Suprapubic skin (tissue), 4 donors: ENCODE results near the gene CTRL. TPM values are rescaled to one million over a fixed set of nuclear protein-coding genes. Genes with fewer than 3 reads are reported as not detected.

ENCODE experiments used
- DNase-seq, 2 donors: peaks; one replicate each; pipeline ENCODE4 v3.0.0-alpha.2; 2019; ENCODE audit warnings: low spot score in 2 of 2
- H3K27ac ChIP-seq: fragments of 200-600 bp; sonication (generic); one replicate; pipeline ENCODE4 v1.5.1; 2019
- H3K27me3 ChIP-seq: fragments of 200-600 bp; sonication (generic); one replicate; pipeline ENCODE4 v1.5.1; 2019
- H3K36me3 ChIP-seq: fragments of 200-600 bp; sonication (generic); one replicate; pipeline ENCODE4 v1.5.1; 2019
- H3K4me1 ChIP-seq: fragments of 200-600 bp; sonication (generic); one replicate; pipeline ENCODE4 v1.5.1; 2019
- H3K4me3 ChIP-seq: fragments of 200-600 bp; sonication (generic); one replicate; pipeline ENCODE4 v1.5.1; 2019; ENCODE audit warnings: mild to moderate bottlenecking
- H3K9me3 ChIP-seq: fragments of 200-600 bp; sonication (generic); one replicate; pipeline ENCODE4 v1.5.1; 2019
- EP300 ChIP-seq: sonication (generic); formaldehyde crosslinking; IDR thresholded peaks from one replicate; pipeline ENCODE4 v1.6.1; 2017; ENCODE audit warnings: antibody characterized with exemption
- POLR2A ChIP-seq, 2 donors: fragments of 450-650 bp; IDR thresholded peaks; one replicate each; pipeline ENCODE4 v1.6.1; 2017; ENCODE audit warnings: antibody characterized with exemption in 2 of 2, mild to moderate bottlenecking in 2 of 2, moderate library complexity in 2 of 2
- POLR2AphosphoS5 ChIP-seq, 3 donors: sonication (generic); formaldehyde crosslinking; IDR thresholded peaks; one replicate each; pipeline ENCODE4 v1.6.1; 2017; ENCODE audit warnings: antibody characterized with exemption in 3 of 3
- WGBS: methylation state at CpG from one replicate; pipeline ENCODE4 v1.1.5; 2018; 5-methylcytosine and 5-hydroxymethylcytosine counted together
- total RNA-seq, 4 donors: library from RNA; depleted of rRNA; stranded (reverse); fragments of >200 nt; gene quantifications; one replicate each; pipeline ENCODE4 v1.1.0, GENCODE V29; 2016
- TF ChIP-seq, protein P1 (sequence below), 2 donors: fragments of 200-600 bp in 1 of 2; fragments of 450-650 bp in 1 of 2; sonication (generic) in 1 of 2; IDR thresholded peaks; one replicate each; pipeline ENCODE4 v1.5.1; 2016 to 2019; ENCODE audit warnings: antibody characterized with exemption in 2 of 2, mild to moderate bottlenecking in 1 of 2, moderate library complexity in 1 of 2

The CTRL gene
- total RNA-seq, 4 donors from 2014 or later: 0.55 to 2.7 (median 1.8) TPM

DNA sequence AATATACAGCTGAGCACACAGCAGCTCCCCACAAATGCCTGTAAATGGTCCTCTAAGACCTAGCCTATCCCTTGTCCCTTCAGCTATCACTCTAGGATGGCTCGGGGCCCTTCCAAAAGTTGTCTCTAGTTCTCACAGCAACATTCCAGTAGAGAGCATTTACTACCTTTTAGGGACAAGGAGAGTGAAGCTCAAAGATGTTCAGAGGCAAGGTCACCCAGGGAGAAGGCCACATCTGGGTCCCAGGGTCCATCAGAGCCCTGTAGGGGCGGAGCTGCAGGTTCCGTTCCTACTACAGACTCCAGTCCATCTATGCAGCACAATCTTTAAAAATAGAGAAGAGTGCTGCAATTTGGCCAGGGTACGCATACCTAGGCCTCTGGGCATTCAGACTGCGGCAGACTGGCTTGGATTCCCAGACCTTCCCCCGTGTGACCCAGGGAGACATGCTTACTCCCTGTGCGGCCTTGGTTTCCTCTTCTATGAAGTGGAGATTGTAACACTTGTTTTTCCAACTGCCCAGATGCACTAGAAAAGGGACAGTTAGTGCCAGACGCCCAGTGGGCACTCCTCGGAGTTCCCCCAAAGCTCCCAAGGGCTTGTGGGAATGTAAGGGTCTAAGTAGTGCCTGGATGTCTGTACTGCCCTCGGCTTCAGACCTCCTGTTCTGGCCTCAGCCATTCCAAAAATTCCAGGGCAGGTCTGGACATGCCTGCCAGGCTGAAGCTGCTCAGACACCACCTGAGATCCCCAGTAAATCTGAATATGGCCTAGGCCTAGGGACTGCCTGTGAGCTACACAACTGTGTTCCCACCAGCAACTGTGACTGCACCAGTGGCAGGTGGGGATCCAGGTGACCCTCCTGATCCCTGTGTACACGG lies 34.2 kb upstream of the CTRL start:
- Histone ChIP-seq H3K36me3 (peaks cover 12% of the 10 kb centered on the region), H3K9me3 (no peaks in the 10 kb centered on the region), H3K4me1 (peaks cover 70% of the 10 kb centered on the region), H3K4me3 (peak overlapping the region; percentile 74), H3K27ac (peak overlapping the region; percentile 95), H3K27me3 (no peaks in the 10 kb centered on the region)
- TF ChIP-seq POLR2A (IDR thresholded peaks at IDR 0.05) (no peak), EP300 (no peak), POLR2AphosphoS5 (IDR thresholded peaks at IDR 0.05) (no peak)
- TF ChIP-seq, protein P1, sequence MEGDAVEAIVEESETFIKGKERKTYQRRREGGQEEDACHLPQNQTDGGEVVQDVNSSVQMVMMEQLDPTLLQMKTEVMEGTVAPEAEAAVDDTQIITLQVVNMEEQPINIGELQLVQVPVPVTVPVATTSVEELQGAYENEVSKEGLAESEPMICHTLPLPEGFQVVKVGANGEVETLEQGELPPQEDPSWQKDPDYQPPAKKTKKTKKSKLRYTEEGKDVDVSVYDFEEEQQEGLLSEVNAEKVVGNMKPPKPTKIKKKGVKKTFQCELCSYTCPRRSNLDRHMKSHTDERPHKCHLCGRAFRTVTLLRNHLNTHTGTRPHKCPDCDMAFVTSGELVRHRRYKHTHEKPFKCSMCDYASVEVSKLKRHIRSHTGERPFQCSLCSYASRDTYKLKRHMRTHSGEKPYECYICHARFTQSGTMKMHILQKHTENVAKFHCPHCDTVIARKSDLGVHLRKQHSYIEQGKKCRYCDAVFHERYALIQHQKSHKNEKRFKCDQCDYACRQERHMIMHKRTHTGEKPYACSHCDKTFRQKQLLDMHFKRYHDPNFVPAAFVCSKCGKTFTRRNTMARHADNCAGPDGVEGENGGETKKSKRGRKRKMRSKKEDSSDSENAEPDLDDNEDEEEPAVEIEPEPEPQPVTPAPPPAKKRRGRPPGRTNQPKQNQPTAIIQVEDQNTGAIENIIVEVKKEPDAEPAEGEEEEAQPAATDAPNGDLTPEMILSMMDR (IDR thresholded peaks at IDR 0.05): no peak
- WGBS: 43% methylated on average over 6 of the region's 11 CpGs
- DNase-seq: no peak

DNA sequence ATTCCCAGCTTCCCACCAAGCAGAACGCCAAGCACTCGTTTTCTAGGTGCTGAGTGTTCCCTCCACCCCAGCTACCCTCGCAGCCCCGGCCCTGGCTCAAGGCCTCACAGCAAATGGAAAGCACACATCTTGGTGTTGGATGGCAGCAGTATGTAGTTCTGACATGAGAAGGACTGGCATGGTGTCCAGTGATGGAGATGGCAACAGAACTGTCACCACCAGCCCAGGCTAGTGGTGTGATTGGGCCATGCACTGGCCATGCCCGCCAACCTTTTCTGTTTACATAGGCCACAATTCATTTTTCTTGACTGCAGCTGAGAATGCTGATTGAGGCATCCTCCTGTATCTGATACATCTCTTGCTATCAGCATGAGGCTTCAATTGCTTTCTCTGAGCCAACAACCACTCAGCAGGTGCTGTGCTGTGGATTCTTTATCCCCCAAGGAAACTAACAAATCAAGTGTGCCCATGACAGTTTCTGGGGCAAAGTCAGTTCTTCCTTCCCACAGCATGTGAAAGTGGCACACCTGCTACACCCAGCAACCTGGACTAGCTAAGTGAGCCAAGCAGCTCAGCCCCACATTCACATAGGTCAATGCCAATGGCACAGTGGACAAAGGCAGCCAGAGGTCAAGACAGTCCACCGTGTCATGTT lies 32.9 kb upstream of the CTRL start:
- DNase-seq: no peak
- 80% methylated on average over 6 of the region's 6 CpGs for WGBS
- Histone ChIP-seq H3K4me1 (peaks cover 83% of the 10 kb centered on the region), H3K4me3 (no peak overlapping the region), H3K9me3 (no peaks in the 10 kb centered on the region), H3K27me3 (no peaks in the 10 kb centered on the region), H3K36me3 (peaks cover 21% of the 10 kb centered on the region), H3K27ac (peak overlapping the region; percentile 28)
- no peak for TF ChIP-seq POLR2AphosphoS5 (IDR thresholded peaks at IDR 0.05)
- TF ChIP-seq EP300: no peak
- TF ChIP-seq POLR2A (IDR thresholded peaks at IDR 0.05): no peak
- TF ChIP-seq, protein P1 (IDR thresholded peaks at IDR 0.05): no peak

DNA sequence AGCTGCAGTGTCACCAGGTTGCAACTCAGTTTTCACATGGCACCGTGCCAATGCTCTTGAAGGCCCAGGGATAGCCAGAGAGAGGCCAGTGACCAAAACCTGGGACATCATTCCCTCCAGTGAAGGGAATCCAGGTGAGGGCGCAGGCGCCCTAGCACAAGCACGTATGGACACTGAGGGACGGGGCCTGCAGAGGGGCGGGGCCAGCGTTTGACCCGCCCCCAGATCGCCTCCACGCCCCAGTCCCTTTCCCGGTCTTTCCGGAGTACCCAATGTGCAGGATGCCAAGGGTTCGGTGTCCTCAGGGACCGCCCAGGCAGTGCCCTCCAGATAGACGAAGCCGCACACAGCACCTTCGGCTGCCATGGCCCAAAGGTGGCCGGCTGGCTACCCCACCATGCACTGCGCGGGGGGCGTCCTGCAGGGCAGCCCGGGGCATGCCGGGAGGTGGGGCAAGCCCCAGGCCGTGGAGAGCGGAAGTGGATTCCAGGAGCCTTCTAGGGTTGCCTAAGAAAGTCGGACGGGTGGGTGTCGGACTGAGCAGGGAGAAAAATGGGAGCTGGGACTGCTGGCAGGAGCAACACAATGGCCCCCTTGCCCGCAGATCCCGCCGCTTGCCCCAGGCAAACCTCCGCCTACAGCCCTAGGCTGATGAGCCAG lies 32.1 kb upstream of the CTRL start:
- peak in 1 of 2 donors; percentile 65 for DNase-seq
- WGBS: 51% methylated on average over 20 of the region's 32 CpGs
- H3K4me1 ChIP-seq: peaks cover 83% of the 10 kb centered on the region
- H3K27ac ChIP-seq: peak overlapping the region; percentile 28
- TF ChIP-seq POLR2AphosphoS5 (IDR thresholded peaks at IDR 0.05): no peak
- no peak for TF ChIP-seq POLR2A (IDR thresholded peaks at IDR 0.05)
- no peak for TF ChIP-seq EP300
- TF ChIP-seq, protein P1 (IDR thresholded peaks at IDR 0.05): no peak
- no peak overlapping the region for H3K4me3 ChIP-seq
- peaks cover 29% of the 10 kb centered on the region for H3K36me3 ChIP-seq
- no peaks in the 10 kb centered on the region for H3K9me3 ChIP-seq
- H3K27me3 ChIP-seq: no peaks in the 10 kb centered on the region

DNA sequence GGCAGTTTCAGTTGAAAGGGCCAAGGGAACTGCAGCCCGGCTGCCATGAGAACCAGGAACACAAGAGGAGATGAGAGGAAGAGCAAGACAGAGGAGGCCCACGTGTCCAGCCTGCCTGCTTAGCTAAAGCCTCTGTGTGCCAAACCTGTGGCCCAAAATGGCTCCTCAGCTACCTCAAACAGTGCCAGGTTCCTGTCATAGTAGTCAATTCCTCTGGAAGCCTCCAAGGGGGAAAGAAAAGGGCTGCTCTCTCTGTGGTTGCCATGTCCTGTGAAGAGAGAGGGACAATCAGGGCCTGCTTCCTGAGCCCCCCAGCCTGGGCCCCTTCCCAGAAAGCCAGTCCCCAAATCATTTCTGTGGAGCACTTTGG lies 31.6 kb upstream of the CTRL start:
- DNase-seq: no peak
- H3K36me3 ChIP-seq: peaks cover 34% of the 10 kb centered on the region
- peaks cover 80% of the 10 kb centered on the region for H3K4me1 ChIP-seq
- TF ChIP-seq, protein P1 (IDR thresholded peaks at IDR 0.05): no peak
- no peak for TF ChIP-seq EP300
- TF ChIP-seq POLR2AphosphoS5 (IDR thresholded peaks at IDR 0.05): no peak
- TF ChIP-seq POLR2A (IDR thresholded peaks at IDR 0.05): no peak
- peak overlapping the region; percentile 28 for H3K27ac ChIP-seq
- no peaks in the 10 kb centered on the region for H3K27me3 ChIP-seq
- H3K9me3 ChIP-seq: no peaks in the 10 kb centered on the region
- WGBS: 64% methylated on average over 2 of the region's 2 CpGs
- no peak overlapping the region for H3K4me3 ChIP-seq

DNA sequence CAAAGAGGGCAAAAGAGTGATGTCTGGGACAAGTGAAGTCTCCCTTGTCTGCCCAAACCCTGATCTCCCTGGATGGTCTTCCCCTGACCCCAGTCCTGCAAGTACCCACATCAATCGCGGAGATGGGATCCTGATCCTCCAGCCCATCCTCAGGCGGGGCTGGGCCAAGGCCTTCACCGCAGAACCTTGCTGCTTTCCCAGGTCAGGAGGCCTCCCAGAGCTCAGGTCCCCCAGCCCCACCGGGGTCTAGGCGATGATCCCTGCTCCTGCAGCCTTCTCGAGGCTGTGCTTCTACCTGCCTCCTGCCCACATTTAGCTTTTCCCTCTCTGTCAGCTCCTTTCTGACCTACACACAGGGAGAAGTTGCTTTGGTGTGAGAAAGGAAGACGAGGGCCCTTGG lies 30.5 kb upstream of the CTRL start:
- Histone ChIP-seq H3K4me1 (peaks cover 76% of the 10 kb centered on the region), H3K36me3 (peaks cover 43% of the 10 kb centered on the region), H3K27me3 (no peaks in the 10 kb centered on the region), H3K4me3 (no peak overlapping the region), H3K27ac (peak overlapping the region; percentile 52), H3K9me3 (no peaks in the 10 kb centered on the region)
- TF ChIP-seq POLR2AphosphoS5 (IDR thresholded peaks at IDR 0.05) (no peak), POLR2A (IDR thresholded peaks at IDR 0.05) (no peak), EP300 (no peak)
- TF ChIP-seq, protein P1 (IDR thresholded peaks at IDR 0.05): no peak
- WGBS: 52% methylated on average over 6 of the region's 8 CpGs
- DNase-seq: peak in 1 of 2 donors; percentile 56
